ENCODE data around the gene RMDN2. TPM values are rescaled to one million over a fixed set of nuclear protein-coding genes. Genes with fewer than 3 reads are reported as not detected.

The RMDN2 gene
- total and polyA plus RNA-seq, 10 of the 15 experiments (the other 5 are each of a cell fraction or from before 2014, with no cell fraction given): 2.6 to 12.4 (median 9.2) TPM

DNA sequence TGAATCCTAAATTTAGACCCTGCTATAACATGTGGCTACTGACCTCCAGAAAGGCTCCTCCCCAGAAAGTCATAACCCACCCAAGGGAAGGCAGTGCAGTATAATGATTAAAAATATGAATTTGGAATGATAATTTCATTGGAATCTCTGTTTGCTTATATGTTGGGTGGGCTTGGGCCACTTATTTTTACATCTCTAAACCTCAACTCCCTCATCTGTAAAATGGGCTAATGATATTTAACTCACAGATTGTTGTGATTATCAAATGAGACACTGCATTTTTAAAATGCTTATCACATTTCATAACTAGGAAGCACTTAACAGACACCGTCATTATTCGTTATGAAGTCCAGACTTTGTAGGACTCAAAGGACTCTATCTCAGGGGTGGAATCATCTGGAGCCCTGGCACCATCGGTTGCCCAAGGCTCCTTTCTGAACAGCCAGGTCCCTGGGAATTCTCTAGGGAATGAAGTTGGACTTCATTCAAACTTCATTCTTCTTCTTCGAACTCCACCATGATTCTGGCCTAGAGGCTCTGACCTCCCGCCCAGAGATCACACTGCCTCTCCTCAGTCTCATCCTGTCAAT, 33.1 kb upstream of the RMDN2 start:
- ChIA-PET SMC1A (ENCODE audit: uncharacterized antibody, unreplicated experiment) (interaction anchor here (0.7 to 3.8 kb wide), 18 partner anchors 10 to 514 kb away, joined by 3 to 21 read pairs (median 4); no protein-coding TSS in a partner anchor), CTCF (interaction anchor here (0.7 to 7.3 kb wide), 31 partner anchors 8 to 616 kb away, joined by 3 to 82 read pairs (median 4); partner anchors contain the start of gene RMDN2), RAD21 (ENCODE audit: unreplicated experiment) (interaction anchor here (0.6 to 2.8 kb wide), 10 partner anchors 14 to 496 kb away, joined by 3 to 28 read pairs (median 4); partner anchors contain the start of gene RMDN2), POLR2A (interaction anchor here (1.1 to 1.4 kb wide), 2 partner anchors 12 to 39 kb away, joined by 3 to 4 read pairs; no protein-coding TSS in a partner anchor)
- in situ Hi-C loops (cut with MboI): no loop called here
- WGBS (ENCODE audit: insufficient coverage, insufficient replicate concordance, low lambda C conversion rate, missing lambda C conversion rate): 37% methylated on average over 5 of the region's 5 CpGs
- H4K20me1 ChIP-seq (ENCODE audit: control insufficient read depth, insufficient read depth): no peaks in the 10 kb centered on the region
- no peaks in the 10 kb centered on the region for H3K79me2 ChIP-seq (ENCODE audit: control insufficient read depth, insufficient read depth, low read length)
- no peak for ATAC-seq
- H3K4me1 ChIP-seq (ENCODE audit: control insufficient read depth, insufficient read depth, low read length): peaks cover 43% of the 10 kb centered on the region
- H3K9ac ChIP-seq (ENCODE audit: control insufficient read depth, insufficient read depth, low read length): peak overlapping the region; percentile 28; the same call in 1 of the 2 replicates
- FAIRE-seq: peak; percentile 56
- no peak for DNase-seq (ENCODE audit: low read depth, low spot score)
- H3K27ac ChIP-seq (ENCODE audit: control insufficient read depth, insufficient read depth): peak overlapping the region; percentile 82
- intact Hi-C loops (cut with micrococcal nuclease; ENCODE audit: unreplicated experiment): loop anchor here (1.0 to 10.0 kb wide), 9 partner anchors 33 to 495 kb away; partner anchors contain the start of genes CDC42EP3, CYP1B1 and RMDN2
- TF ChIP-seq CEBPB (IDR thresholded peaks at IDR 0.05; ENCODE audit: borderline replicate concordance in 1 of 2, low read depth in 2 of 2, low read length in 2 of 2): no peak
- TF ChIP-seq, protein P1, sequence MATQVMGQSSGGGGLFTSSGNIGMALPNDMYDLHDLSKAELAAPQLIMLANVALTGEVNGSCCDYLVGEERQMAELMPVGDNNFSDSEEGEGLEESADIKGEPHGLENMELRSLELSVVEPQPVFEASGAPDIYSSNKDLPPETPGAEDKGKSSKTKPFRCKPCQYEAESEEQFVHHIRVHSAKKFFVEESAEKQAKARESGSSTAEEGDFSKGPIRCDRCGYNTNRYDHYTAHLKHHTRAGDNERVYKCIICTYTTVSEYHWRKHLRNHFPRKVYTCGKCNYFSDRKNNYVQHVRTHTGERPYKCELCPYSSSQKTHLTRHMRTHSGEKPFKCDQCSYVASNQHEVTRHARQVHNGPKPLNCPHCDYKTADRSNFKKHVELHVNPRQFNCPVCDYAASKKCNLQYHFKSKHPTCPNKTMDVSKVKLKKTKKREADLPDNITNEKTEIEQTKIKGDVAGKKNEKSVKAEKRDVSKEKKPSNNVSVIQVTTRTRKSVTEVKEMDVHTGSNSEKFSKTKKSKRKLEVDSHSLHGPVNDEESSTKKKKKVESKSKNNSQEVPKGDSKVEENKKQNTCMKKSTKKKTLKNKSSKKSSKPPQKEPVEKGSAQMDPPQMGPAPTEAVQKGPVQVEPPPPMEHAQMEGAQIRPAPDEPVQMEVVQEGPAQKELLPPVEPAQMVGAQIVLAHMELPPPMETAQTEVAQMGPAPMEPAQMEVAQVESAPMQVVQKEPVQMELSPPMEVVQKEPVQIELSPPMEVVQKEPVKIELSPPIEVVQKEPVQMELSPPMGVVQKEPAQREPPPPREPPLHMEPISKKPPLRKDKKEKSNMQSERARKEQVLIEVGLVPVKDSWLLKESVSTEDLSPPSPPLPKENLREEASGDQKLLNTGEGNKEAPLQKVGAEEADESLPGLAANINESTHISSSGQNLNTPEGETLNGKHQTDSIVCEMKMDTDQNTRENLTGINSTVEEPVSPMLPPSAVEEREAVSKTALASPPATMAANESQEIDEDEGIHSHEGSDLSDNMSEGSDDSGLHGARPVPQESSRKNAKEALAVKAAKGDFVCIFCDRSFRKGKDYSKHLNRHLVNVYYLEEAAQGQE (IDR thresholded peaks at IDR 0.05; ENCODE audit: low read depth, low read length): no peak
- TF ChIP-seq, protein P2, sequence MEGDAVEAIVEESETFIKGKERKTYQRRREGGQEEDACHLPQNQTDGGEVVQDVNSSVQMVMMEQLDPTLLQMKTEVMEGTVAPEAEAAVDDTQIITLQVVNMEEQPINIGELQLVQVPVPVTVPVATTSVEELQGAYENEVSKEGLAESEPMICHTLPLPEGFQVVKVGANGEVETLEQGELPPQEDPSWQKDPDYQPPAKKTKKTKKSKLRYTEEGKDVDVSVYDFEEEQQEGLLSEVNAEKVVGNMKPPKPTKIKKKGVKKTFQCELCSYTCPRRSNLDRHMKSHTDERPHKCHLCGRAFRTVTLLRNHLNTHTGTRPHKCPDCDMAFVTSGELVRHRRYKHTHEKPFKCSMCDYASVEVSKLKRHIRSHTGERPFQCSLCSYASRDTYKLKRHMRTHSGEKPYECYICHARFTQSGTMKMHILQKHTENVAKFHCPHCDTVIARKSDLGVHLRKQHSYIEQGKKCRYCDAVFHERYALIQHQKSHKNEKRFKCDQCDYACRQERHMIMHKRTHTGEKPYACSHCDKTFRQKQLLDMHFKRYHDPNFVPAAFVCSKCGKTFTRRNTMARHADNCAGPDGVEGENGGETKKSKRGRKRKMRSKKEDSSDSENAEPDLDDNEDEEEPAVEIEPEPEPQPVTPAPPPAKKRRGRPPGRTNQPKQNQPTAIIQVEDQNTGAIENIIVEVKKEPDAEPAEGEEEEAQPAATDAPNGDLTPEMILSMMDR (IDR thresholded peaks at IDR 0.05 in 2 of 3, conservative IDR thresholded peaks at IDR 0.05 in 1 of 3; ENCODE audit: control insufficient read depth in 2 of 3, extremely low read depth in 1 of 3, insufficient read depth in 1 of 3, low read depth in 3 of 3, low read length in 3 of 3): no peak
- peak; percentile 37; the same call in 1 of the 2 replicates for TF ChIP-seq ZNF217 (IDR thresholded peaks at IDR 0.05)
- no peak for TF ChIP-seq CREM (IDR thresholded peaks at IDR 0.05; ENCODE audit: low read depth)
- 0 out of 2 replicates have a peak, but pooled peaks have one; percentile 10 for TF ChIP-seq DPF2 (IDR thresholded peaks at IDR 0.05)
- TF ChIP-seq, protein P3, sequence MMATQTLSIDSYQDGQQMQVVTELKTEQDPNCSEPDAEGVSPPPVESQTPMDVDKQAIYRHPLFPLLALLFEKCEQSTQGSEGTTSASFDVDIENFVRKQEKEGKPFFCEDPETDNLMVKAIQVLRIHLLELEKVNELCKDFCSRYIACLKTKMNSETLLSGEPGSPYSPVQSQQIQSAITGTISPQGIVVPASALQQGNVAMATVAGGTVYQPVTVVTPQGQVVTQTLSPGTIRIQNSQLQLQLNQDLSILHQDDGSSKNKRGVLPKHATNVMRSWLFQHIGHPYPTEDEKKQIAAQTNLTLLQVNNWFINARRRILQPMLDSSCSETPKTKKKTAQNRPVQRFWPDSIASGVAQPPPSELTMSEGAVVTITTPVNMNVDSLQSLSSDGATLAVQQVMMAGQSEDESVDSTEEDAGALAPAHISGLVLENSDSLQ (IDR thresholded peaks at IDR 0.05): no peak
- 0 out of 2 replicates have a peak, but pooled peaks have one; percentile 28 for TF ChIP-seq SMARCA5 (IDR thresholded peaks at IDR 0.05)
- TF ChIP-seq, protein P4, sequence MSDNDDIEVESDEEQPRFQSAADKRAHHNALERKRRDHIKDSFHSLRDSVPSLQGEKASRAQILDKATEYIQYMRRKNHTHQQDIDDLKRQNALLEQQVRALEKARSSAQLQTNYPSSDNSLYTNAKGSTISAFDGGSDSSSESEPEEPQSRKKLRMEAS (IDR thresholded peaks at IDR 0.05; ENCODE audit: low read depth, low read length): no peak
- TF ChIP-seq POLR2AphosphoS5 (IDR thresholded peaks at IDR 0.05; ENCODE audit: low read length): no peak
- peak overlapping the region; percentile 43 for H3K4me2 ChIP-seq (ENCODE audit: control insufficient read depth, insufficient read depth)
- H3K36me3 ChIP-seq (ENCODE audit: control insufficient read depth in 2 of 2, insufficient read depth in 2 of 2, low read length in 1 of 2): no peaks in the 10 kb centered on the region
- no peaks in the 10 kb centered on the region for H3K27me3 ChIP-seq (replicated peaks in 1 of 2; ENCODE audit: control insufficient read depth in 2 of 2, insufficient read depth in 2 of 2, low read length in 1 of 2)
- H3K9me3 ChIP-seq (replicated peaks; ENCODE audit: control insufficient read depth, insufficient read depth, low read length): peaks cover 2% of the 10 kb centered on the region; the same call in 1 of the 3 replicates
- H2AFZ ChIP-seq (ENCODE audit: control insufficient read depth, low read depth, low read length): peak overlapping the region; percentile 20; the same call in 1 of the 2 replicates
- BruUV-seq (replicated peaks): no TSS peak
- H3K4me3 ChIP-seq: peak overlapping the region; percentile 22; the same call in 1 of the 2 replicates
